Fibroblast of skin of back (primary cell): ENCODE measurements around the gene GABRD.

Experiments used
- DNase-seq: peaks from one replicate; pipeline ENCODE4 v3.0.0-alpha.2; 2013

Gene GABRD

GRCh38 chr1:2053784-2054376 is 34.7 kb downstream of the GABRD start:
- DNase-seq, result no peak

- no peak for DNase-seq
These were observed 35.4 kb downstream of the GABRD start for GRCh38 chr1:2054560-2054959.

- DNase-seq, result no peak
These were observed 36.9 kb downstream of the GABRD start for GRCh38 chr1:2055911-2056575.

GRCh38 chr1:2056955-2057590 is 37.9 kb downstream of the GABRD start:
- no peak for DNase-seq

GRCh38 chr1:2059290-2059953 is 40.3 kb downstream of the GABRD start:
- no peak for DNase-seq

- no peak for DNase-seq
These were observed 40.9 kb downstream of the GABRD start for GRCh38 chr1:2060072-2060471.

- DNase-seq, result no peak
These were observed 41.4 kb downstream of the GABRD start for GRCh38 chr1:2060535-2060934.

GRCh38 chr1:2061065-2061778 is 42.1 kb downstream of the GABRD start:
- no peak for DNase-seq

- DNase-seq, result no peak
These were observed 46.6 kb downstream of the GABRD start for GRCh38 chr1:2065699-2066098.

GRCh38 chr1:2067393-2067792 is 48.2 kb downstream of the GABRD start:
- DNase-seq, result no peak

GRCh38 chr1:2067981-2068380 is 48.8 kb downstream of the GABRD start:
- no peak for DNase-seq

- DNase-seq, result no peak
These were observed 49.8 kb downstream of the GABRD start for GRCh38 chr1:2068951-2069350.

GRCh38 chr1:2070016-2070415 is 50.9 kb downstream of the GABRD start:
- DNase-seq, result no peak

- DNase-seq, result no peak
These were observed 51.8 kb downstream of the GABRD start for GRCh38 chr1:2070800-2071530.

GRCh38 chr1:2072109-2072806 is 53.1 kb downstream of the GABRD start:
- DNase-seq, result no peak

GRCh38 chr1:2072891-2073290 is 53.7 kb downstream of the GABRD start:
- DNase-seq, result no peak

GRCh38 chr1:2073382-2074230 is 54.5 kb downstream of the GABRD start:
- DNase-seq, result peak; percentile 65

- no peak for DNase-seq
These were observed 55.3 kb downstream of the GABRD start for GRCh38 chr1:2074396-2074795.

GRCh38 chr1:2074944-2075740 is 56.0 kb downstream of the GABRD start:
- DNase-seq, result no peak

- no peak for DNase-seq
These were observed 57.7 kb downstream of the GABRD start for GRCh38 chr1:2076826-2077225.
